Measurements from ENCODE around the gene VPS4A.

DNA sequence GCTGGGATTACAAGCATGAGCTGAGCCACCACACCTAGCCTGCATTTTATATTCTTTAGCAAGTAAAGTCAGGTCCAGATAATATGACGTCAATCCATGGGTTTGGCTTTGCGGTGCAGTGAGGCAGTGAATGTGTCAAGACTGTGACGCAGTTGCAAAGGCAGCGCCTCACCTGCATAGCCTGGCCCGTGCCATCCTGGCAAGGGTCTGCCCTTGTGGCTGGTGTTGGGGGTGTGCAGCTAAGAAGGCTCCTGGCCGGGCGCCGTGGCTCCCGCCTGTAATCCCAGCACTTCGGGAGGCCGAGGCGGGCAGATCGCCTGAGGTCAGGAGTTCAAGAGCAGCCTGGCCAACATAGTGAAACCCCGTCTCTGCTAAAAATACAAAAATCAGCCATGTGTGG, 12.3 kb downstream of the VPS4A start:
- no peak for TF ChIP-seq SPI1 (IDR thresholded peaks at IDR 0.05; ENCODE audit: borderline replicate concordance, insufficient read depth, low read depth, low read length)
- TF ChIP-seq SMAD5 (IDR thresholded peaks at IDR 0.05; ENCODE audit: low read depth): no peak
- peak; percentile 26; the same call in 1 of the 2 replicates for TF ChIP-seq POLR2A (IDR thresholded peaks at IDR 0.05; ENCODE audit: low read depth, low read length)
- no peak for TF ChIP-seq EP300 (IDR thresholded peaks at IDR 0.05; ENCODE audit: borderline replicate concordance in 1 of 2, control insufficient read depth in 1 of 2, low read depth in 2 of 2, low read length in 2 of 2)
- no peak for TF ChIP-seq CREM (IDR thresholded peaks at IDR 0.05; ENCODE audit: low read depth)
- TF ChIP-seq MTA2 (IDR thresholded peaks at IDR 0.05; ENCODE audit: low read depth): no peak
- TF ChIP-seq, protein P1, sequence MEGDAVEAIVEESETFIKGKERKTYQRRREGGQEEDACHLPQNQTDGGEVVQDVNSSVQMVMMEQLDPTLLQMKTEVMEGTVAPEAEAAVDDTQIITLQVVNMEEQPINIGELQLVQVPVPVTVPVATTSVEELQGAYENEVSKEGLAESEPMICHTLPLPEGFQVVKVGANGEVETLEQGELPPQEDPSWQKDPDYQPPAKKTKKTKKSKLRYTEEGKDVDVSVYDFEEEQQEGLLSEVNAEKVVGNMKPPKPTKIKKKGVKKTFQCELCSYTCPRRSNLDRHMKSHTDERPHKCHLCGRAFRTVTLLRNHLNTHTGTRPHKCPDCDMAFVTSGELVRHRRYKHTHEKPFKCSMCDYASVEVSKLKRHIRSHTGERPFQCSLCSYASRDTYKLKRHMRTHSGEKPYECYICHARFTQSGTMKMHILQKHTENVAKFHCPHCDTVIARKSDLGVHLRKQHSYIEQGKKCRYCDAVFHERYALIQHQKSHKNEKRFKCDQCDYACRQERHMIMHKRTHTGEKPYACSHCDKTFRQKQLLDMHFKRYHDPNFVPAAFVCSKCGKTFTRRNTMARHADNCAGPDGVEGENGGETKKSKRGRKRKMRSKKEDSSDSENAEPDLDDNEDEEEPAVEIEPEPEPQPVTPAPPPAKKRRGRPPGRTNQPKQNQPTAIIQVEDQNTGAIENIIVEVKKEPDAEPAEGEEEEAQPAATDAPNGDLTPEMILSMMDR (IDR thresholded peaks at IDR 0.05 in 2 of 3, conservative IDR thresholded peaks at IDR 0.05 in 1 of 3; ENCODE audit: control insufficient read depth in 2 of 3, extremely low read depth in 1 of 3, insufficient read depth in 1 of 3, low read depth in 3 of 3, low read length in 3 of 3): no peak
- TF ChIP-seq, protein P2, sequence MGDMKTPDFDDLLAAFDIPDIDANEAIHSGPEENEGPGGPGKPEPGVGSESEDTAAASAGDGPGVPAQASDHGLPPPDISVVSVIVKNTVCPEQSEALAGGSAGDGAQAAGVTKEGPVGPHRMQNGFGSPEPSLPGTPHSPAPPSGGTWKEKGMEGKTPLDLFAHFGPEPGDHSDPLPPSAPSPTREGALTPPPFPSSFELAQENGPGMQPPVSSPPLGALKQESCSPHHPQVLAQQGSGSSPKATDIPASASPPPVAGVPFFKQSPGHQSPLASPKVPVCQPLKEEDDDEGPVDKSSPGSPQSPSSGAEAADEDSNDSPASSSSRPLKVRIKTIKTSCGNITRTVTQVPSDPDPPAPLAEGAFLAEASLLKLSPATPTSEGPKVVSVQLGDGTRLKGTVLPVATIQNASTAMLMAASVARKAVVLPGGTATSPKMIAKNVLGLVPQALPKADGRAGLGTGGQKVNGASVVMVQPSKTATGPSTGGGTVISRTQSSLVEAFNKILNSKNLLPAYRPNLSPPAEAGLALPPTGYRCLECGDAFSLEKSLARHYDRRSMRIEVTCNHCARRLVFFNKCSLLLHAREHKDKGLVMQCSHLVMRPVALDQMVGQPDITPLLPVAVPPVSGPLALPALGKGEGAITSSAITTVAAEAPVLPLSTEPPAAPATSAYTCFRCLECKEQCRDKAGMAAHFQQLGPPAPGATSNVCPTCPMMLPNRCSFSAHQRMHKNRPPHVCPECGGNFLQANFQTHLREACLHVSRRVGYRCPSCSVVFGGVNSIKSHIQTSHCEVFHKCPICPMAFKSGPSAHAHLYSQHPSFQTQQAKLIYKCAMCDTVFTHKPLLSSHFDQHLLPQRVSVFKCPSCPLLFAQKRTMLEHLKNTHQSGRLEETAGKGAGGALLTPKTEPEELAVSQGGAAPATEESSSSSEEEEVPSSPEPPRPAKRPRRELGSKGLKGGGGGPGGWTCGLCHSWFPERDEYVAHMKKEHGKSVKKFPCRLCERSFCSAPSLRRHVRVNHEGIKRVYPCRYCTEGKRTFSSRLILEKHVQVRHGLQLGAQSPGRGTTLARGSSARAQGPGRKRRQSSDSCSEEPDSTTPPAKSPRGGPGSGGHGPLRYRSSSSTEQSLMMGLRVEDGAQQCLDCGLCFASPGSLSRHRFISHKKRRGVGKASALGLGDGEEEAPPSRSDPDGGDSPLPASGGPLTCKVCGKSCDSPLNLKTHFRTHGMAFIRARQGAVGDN (IDR thresholded peaks at IDR 0.05): no peak
- no peak for TF ChIP-seq RFX5 (IDR thresholded peaks at IDR 0.05; ENCODE audit: low read depth, low read length)
- TF ChIP-seq JUND (IDR thresholded peaks at IDR 0.05; ENCODE audit: low read depth, low read length): no peak
- TF ChIP-seq, protein P3, sequence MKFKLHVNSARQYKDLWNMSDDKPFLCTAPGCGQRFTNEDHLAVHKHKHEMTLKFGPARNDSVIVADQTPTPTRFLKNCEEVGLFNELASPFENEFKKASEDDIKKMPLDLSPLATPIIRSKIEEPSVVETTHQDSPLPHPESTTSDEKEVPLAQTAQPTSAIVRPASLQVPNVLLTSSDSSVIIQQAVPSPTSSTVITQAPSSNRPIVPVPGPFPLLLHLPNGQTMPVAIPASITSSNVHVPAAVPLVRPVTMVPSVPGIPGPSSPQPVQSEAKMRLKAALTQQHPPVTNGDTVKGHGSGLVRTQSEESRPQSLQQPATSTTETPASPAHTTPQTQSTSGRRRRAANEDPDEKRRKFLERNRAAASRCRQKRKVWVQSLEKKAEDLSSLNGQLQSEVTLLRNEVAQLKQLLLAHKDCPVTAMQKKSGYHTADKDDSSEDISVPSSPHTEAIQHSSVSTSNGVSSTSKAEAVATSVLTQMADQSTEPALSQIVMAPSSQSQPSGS (IDR thresholded peaks at IDR 0.05; ENCODE audit: low read length): no peak

All from GM12878 (cell line).